AG04449 (cell line): ENCODE data around the gene KRT32.

Experiments used
- CTCF ChIA-PET: fragments of 350-600 bp; formaldehyde crosslinking; extraction: SDS; loops from one replicate; lab custom pipeline; 2021; ENCODE audit warnings: antibody characterized with exemption; lab: Yijun Ruan, JAX
- POLR2A ChIA-PET: fragments of 400-600, 350-600 bp; formaldehyde crosslinking; extraction: SDS; loops from one replicate; lab custom pipeline; 2020; ENCODE audit warnings: antibody characterized with exemption, inconsistent platforms; lab: Yijun Ruan, JAX
- DNase-seq: peaks from one replicate; pipeline ENCODE4 v3.0.0-alpha.2; 2010; ENCODE audit warnings: low read depth, low spot score
- H3K4me3 ChIP-seq: 2 replicates; pipeline ENCODE4 v1.5.1; 2011; ENCODE audit warnings: low read depth, mild to moderate bottlenecking, control low read depth, low read length
- TF ChIP-seq, protein P1 (sequence below): IDR thresholded peaks from one replicate; pipeline ENCODE4 v1.5.1; 2011; ENCODE audit warnings: mild to moderate bottlenecking, moderate library complexity, low read length, control low read depth, inconsistent platforms; ENCODE audit not compliant: insufficient read depth; ENCODE audit errors: missing control alignments

The KRT32 gene

DNA sequence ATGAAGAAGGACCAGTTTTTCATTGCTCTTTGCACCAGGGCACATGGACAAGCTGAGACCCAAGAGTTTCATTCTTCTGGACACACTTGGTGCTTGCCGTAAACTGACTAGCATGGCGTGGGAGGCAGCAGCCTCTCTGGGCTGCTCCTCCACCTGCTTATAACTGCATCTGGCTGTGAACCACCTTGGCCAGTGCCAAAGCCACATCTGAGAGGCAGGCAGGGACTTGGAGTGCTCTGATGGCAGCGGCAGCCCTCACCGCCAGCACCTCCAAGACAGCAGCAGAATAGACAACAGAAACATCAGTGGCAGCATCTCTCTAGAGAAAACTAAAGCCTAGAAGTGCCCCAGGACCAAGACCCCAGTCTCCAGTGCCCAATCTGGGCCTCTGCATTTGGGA lies 47.5 kb downstream of the KRT32 start:
- no peak overlapping the region for H3K4me3 ChIP-seq
- TF ChIP-seq, protein P1, sequence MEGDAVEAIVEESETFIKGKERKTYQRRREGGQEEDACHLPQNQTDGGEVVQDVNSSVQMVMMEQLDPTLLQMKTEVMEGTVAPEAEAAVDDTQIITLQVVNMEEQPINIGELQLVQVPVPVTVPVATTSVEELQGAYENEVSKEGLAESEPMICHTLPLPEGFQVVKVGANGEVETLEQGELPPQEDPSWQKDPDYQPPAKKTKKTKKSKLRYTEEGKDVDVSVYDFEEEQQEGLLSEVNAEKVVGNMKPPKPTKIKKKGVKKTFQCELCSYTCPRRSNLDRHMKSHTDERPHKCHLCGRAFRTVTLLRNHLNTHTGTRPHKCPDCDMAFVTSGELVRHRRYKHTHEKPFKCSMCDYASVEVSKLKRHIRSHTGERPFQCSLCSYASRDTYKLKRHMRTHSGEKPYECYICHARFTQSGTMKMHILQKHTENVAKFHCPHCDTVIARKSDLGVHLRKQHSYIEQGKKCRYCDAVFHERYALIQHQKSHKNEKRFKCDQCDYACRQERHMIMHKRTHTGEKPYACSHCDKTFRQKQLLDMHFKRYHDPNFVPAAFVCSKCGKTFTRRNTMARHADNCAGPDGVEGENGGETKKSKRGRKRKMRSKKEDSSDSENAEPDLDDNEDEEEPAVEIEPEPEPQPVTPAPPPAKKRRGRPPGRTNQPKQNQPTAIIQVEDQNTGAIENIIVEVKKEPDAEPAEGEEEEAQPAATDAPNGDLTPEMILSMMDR: no peak
- no peak for DNase-seq
- ChIA-PET CTCF (interaction anchor here (1.0 kb wide), 1 partner anchor 129 kb away, joined by 4 read pairs; no protein-coding TSS in a partner anchor), POLR2A (no interaction called here)

DNA sequence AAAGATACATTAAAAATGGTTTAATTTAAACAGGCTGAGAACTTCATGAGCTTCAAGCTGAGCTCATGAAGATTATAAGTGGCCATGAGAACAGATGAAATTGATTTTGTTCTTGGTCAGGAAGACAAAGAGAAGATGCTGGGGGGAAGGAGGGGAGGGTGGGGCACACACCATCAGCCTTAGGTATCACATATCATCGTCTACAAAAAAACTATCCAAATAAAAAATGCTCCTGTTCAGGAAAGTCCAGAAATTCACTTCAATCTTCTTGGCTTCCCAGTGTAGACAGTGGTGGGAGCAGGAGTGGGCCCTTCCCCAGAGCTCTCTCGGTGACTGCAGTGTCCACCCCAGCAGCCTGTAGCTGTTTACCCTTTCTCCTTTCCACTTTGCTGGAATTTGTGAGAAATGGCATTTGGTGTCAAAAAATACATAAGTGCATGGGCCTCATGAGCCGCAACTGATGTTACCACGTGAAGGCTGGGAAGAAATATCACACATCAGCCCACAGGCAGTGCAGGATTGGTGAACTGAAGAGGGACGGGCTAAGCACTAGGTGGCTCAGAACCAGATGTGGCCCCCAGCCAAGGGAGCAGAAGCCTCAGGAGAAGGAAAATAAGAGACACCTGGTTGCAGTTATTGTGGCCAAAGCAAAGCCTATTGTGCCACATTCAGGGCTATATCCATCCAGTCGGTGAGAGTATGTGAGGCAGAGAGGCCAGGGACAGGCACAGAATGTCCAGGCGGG lies 48.9 kb downstream of the KRT32 start:
- no peak overlapping the region for H3K4me3 ChIP-seq
- DNase-seq: no peak
- CTCF ChIA-PET: interaction anchor here (0.7 to 1.5 kb wide), 8 partner anchors 9 to 1053 kb away, joined by 3 to 10 read pairs (median 4); no protein-coding TSS in a partner anchor
- TF ChIP-seq, protein P1: no peak
- POLR2A ChIA-PET: interaction anchor here (0.8 kb wide), 1 partner anchor 270 kb away, joined by 5 read pairs; no protein-coding TSS in a partner anchor

DNA sequence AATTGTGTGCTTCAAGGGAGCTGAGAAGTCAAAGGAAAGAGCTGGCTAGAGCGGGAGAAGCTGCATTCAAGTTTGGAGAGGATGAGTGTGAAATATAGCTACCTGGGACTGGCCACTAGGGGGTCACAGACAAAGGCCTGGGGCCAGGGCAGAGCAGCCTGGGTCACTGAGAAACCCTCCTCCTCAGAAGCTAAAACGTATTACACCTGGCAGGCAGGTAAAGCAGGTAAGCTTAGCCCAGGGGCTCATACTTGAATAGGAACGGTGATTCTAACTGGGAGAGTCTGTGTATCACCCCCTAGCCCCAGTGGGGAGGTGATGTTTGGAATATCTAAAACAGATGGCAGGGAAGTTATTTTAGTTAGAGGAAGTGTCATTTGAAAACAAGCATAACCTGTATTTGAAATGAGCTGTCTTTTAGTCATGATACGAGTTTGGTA lies 49.6 kb downstream of the KRT32 start:
- TF ChIP-seq, protein P1: peak; percentile 9
- no peak overlapping the region for H3K4me3 ChIP-seq
- POLR2A ChIA-PET: interaction anchor here (0.8 kb wide), 1 partner anchor 271 kb away, joined by 5 read pairs; no protein-coding TSS in a partner anchor
- CTCF ChIA-PET: interaction anchor here (0.7 to 1.5 kb wide), 8 partner anchors 9 to 1053 kb away, joined by 3 to 10 read pairs (median 4); no protein-coding TSS in a partner anchor
- DNase-seq: no peak

DNA sequence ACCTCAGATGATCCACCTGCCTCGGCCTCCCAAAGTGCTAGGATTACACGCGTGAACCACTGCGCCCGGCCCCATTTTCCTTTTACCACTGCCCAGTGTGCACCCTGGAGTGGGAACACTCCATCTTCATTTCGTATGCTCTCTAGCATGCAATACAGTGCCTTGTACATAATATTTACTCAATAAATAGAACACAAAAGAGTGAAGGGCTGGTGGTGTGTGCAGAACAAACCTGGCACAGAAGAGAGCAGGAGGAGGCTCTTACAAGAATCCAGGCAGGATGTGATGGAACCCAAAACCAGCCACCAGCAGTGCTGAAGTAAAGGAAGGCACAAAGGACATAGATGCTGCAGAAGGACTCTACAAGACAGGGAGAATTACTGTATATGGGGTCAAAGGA lies 50.1 kb downstream of the KRT32 start:
- H3K4me3 ChIP-seq: no peak overlapping the region
- DNase-seq: no peak
- CTCF ChIA-PET: interaction anchor here (1.1 to 1.5 kb wide), 6 partner anchors 10 to 231 kb away, joined by 3 to 10 read pairs (median 4); no protein-coding TSS in a partner anchor
- TF ChIP-seq, protein P1: no peak
- POLR2A ChIA-PET: interaction anchor here (0.8 kb wide), 1 partner anchor 271 kb away, joined by 5 read pairs; no protein-coding TSS in a partner anchor

DNA sequence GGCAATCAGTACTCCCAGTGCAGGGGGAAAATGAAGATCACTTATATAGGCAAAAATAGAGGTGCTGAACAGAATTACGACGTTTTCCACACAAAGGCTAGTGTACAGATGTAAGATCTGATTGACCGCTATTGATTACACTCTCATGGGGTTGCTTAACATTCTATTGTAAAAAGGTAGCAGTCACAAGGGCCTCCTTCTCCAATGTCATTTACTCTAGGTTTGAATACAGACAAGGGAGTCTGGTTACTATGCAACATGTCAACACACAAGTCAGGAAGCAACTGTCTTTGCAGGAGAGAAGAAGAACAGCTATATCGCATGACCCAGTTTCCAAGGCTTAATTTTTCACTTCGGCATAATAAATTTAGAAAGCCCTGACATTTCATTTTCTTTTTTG lies 50.7 kb downstream of the KRT32 start:
- POLR2A ChIA-PET: interaction anchor here (0.6 to 1.2 kb wide), 2 partner anchors 12 to 594 kb away, joined by 3 to 4 read pairs; partner anchors contain the start of gene KRT10

More for the DNA sequence above, 50.7 kb downstream of the KRT32 start:
- CTCF ChIA-PET: interaction anchor here (0.8 to 1.3 kb wide), 5 partner anchors 13 to 232 kb away, joined by 3 to 6 read pairs (median 3); partner anchors contain the start of gene KRT34
- H3K4me3 ChIP-seq: no peak overlapping the region
- TF ChIP-seq, protein P1: no peak
- DNase-seq: no peak
